T-helper 2 cell (primary cell): ENCODE results near the gene MOGAT2.
"Not testable (repeated sequence)": the region's sequence is repeated elsewhere in the genome, so short reads cannot be mapped to it uniquely, and the experiment has no call there.

Experiments used
- DNase-seq, 5 experiments: peaks; one replicate each; pipeline versions ENCODE4 v3.0.0 to v3.0.0-alpha.2; 2012 to 2022
- total RNA-seq, 2 donors: gene quantifications; one replicate each; lab custom pipeline; 2026; lab: John Stamatoyannopoulos, UW

MOGAT2 gene
- total RNA-seq: 0 reads per million in 2 donors

GRCh38 chr11:75717608-75718418, at the start of gene MOGAT2:
MOGAT2 (plus strand) TSS chr11:75717838; CDS start chr11:75717889, 51 bp downstream.
- DNase-seq: no peak

- DNase-seq: peak in 1 of 5 experiments; percentile 27
Measured at GRCh38 chr11:75668451-75669297, 49.0 kb upstream of the MOGAT2 start, which contains the start of gene MAP6. MAP6 (minus strand) TSS chr11:75669038; CDS start chr11:75668369, 669 bp downstream.

- DNase-seq: peak in 1 of 5 experiments; percentile 55
Measured at GRCh38 chr11:75673977-75674582, 43.6 kb upstream of the MOGAT2 start.

GRCh38 chr11:75677275-75677674, 40.4 kb upstream of the MOGAT2 start:
- peak in 1 of 5 experiments; percentile 27 for DNase-seq

GRCh38 chr11:75677909-75678308, 39.7 kb upstream of the MOGAT2 start:
- DNase-seq: no peak

- DNase-seq: no peak
Measured at GRCh38 chr11:75678620-75679259, 38.9 kb upstream of the MOGAT2 start.

- no peak for DNase-seq
Measured at GRCh38 chr11:75679566-75679965, 38.1 kb upstream of the MOGAT2 start.

GRCh38 chr11:75683856-75684255, 33.8 kb upstream of the MOGAT2 start:
- not testable (repeated sequence) for DNase-seq

GRCh38 chr11:75689863-75690609, 27.6 kb upstream of the MOGAT2 start:
- no peak for DNase-seq

GRCh38 chr11:75691804-75692203, 25.8 kb upstream of the MOGAT2 start:
- no peak for DNase-seq

GRCh38 chr11:75697906-75698581, 19.6 kb upstream of the MOGAT2 start:
- no peak for DNase-seq

GRCh38 chr11:75700940-75701339, 16.7 kb upstream of the MOGAT2 start:
- DNase-seq: no peak

- DNase-seq: no peak
Measured at GRCh38 chr11:75703695-75704237, 13.9 kb upstream of the MOGAT2 start.

- DNase-seq: no peak
Measured at GRCh38 chr11:75705541-75705940, 12.1 kb upstream of the MOGAT2 start.

- peak; percentile 25 to 70 (median 32) for DNase-seq
Measured at GRCh38 chr11:75706260-75706729, 11.3 kb upstream of the MOGAT2 start.

- DNase-seq: no peak
Measured at GRCh38 chr11:75714211-75714610, 3.4 kb upstream of the MOGAT2 start.

GRCh38 chr11:75715688-75716087, 1.9 kb upstream of the MOGAT2 start:
- DNase-seq: no peak

GRCh38 chr11:75716659-75717058, 979 bp upstream of the MOGAT2 start:
- no peak for DNase-seq

- no peak for DNase-seq
Measured at GRCh38 chr11:75718419-75719339, 1.0 kb downstream of the MOGAT2 start.
